Endothelial cell of umbilical vein (primary cell): Measurements from ENCODE around the gene RUNDC3A. TPM values are rescaled to one million over a fixed set of nuclear protein-coding genes. Genes with fewer than 3 reads are reported as not detected.

Experiments used
- BruUV-seq: library from RNA; stranded (reverse); fragments of 400-500 nt; replicated peaks from 2 replicates; lab custom pipeline; 2021; lab: Mats Ljungman, UMichigan
- CTCF ChIA-PET: fragments of 300-600, 350-600 bp; sonication (Branson Sonifier 250); formaldehyde crosslinking; loops from one replicate; lab custom pipeline; 2021; ENCODE audit warnings: antibody characterized with exemption, inconsistent platforms; lab: Charles Lee
- POLR2A ChIA-PET: fragments of 300-600, 350-600 bp; sonication (Branson Sonifier 250); formaldehyde crosslinking; loops from one replicate; lab custom pipeline; 2021; ENCODE audit warnings: antibody characterized with exemption, inconsistent platforms; lab: Charles Lee
- DNase-seq: peaks from one replicate; pipeline ENCODE4 v3.0.0-alpha.2; 2011; ENCODE audit warnings: low read depth, low spot score
- FAIRE-seq: peaks from 2 replicates; lab custom pipeline; 2011; peaks lifted over from hg19 to GRCh38; lab: Jason Lieb, UNC
- H2AFZ ChIP-seq: 2 replicates; pipeline ENCODE4 v1.6.0; 2012; ENCODE audit warnings: low read depth, low read length, control low read depth, inconsistent platforms
- H3K27ac ChIP-seq: 2 replicates; pipeline ENCODE4 v1.5.1; 2011; ENCODE audit warnings: low read depth, mild to moderate bottlenecking, control low read depth, low read length, moderate library complexity; ENCODE audit not compliant: insufficient read depth
- H3K27me3 ChIP-seq, 2 experiments: 2 replicates each; pipeline versions ENCODE4 v1.6.0 to v1.6.1; 2011; ENCODE audit warnings: low read length in 2 of 2, mixed read lengths in 1 of 2; ENCODE audit not compliant: control insufficient read depth in 2 of 2, insufficient read depth in 2 of 2
- H3K36me3 ChIP-seq, 2 experiments: 2 replicates in 1 of 2; 3 replicates in 1 of 2; pipeline ENCODE4 v1.5.1; 2011; ENCODE audit warnings: low read length in 2 of 2, mild to moderate bottlenecking in 1 of 2, moderate library complexity in 1 of 2; ENCODE audit not compliant: control insufficient read depth in 2 of 2, insufficient read depth in 2 of 2; ENCODE audit errors: extremely low read depth in 1 of 2
- H3K4me1 ChIP-seq: 3 replicates; pipeline ENCODE4 v1.5.1; 2011; ENCODE audit warnings: mild to moderate bottlenecking, low read length; ENCODE audit not compliant: control insufficient read depth, insufficient read depth; ENCODE audit errors: extremely low read depth
- H3K4me2 ChIP-seq: 2 replicates; pipeline ENCODE4 v1.6.1; 2011; ENCODE audit warnings: low read length, control low read depth, mixed read lengths; ENCODE audit not compliant: insufficient read depth
- H3K4me3 ChIP-seq, 3 experiments: fragments of 200-600 bp in 1 of 3; sonication (generic), shearing (Covaris generic) in 1 of 3; replicated peaks in 1 of 3; 2 replicates each; pipeline ENCODE4 v1.5.1; 2011 to 2016; ENCODE audit warnings: control low read depth in 3 of 3, low read length in 3 of 3, mild to moderate bottlenecking in 2 of 3, inconsistent platforms in 1 of 3, low read depth in 1 of 3, moderate library complexity in 1 of 3; ENCODE audit not compliant: insufficient read depth in 1 of 3
- H3K79me2 ChIP-seq: 2 replicates; pipeline ENCODE4 v1.6.0; 2012; ENCODE audit warnings: low read length, inconsistent platforms; ENCODE audit not compliant: control insufficient read depth, insufficient read depth
- H3K9ac ChIP-seq: replicated peaks from 2 replicates; pipeline ENCODE3; 2011; ENCODE audit warnings: low read length, control low read depth; ENCODE audit not compliant: insufficient read depth; ENCODE audit errors: extremely low read depth
- H3K9me1 ChIP-seq: replicated peaks from 3 replicates; pipeline ENCODE4 v1.6.0; 2011; ENCODE audit warnings: mild to moderate bottlenecking, low read length; ENCODE audit not compliant: control insufficient read depth, insufficient read depth; ENCODE audit errors: extremely low read depth
- H3K9me3 ChIP-seq: replicated peaks from 2 replicates; pipeline ENCODE4 v1.5.1; 2012; ENCODE audit warnings: low read length, inconsistent platforms; ENCODE audit not compliant: control insufficient read depth, insufficient read depth
- H4K20me1 ChIP-seq: replicated peaks from 2 replicates; pipeline ENCODE3; 2011; ENCODE audit warnings: mild to moderate bottlenecking, low read length; ENCODE audit not compliant: control insufficient read depth, insufficient read depth; ENCODE audit errors: extremely low read depth
- CTCF ChIP-seq, 2 donors: IDR thresholded peaks; 1 replicate in 1 of 2; 2 replicates in 1 of 2; pipeline ENCODE4 v1.5.1; 2011; ENCODE audit warnings: low read length in 2 of 2, mild to moderate bottlenecking in 2 of 2, moderate library complexity in 2 of 2, control low read depth in 1 of 2, inconsistent platforms in 1 of 2, low read depth in 1 of 2; ENCODE audit not compliant: insufficient read depth in 1 of 2; ENCODE audit errors: extremely low read depth in 1 of 2
- EZH2 ChIP-seq: IDR thresholded peaks from 2 replicates; pipeline ENCODE4 v1.6.1; 2012; ENCODE audit warnings: borderline replicate concordance, low read depth, mild to moderate bottlenecking, moderate library complexity, low read length, inconsistent platforms; ENCODE audit not compliant: severe bottlenecking
- FOS ChIP-seq: IDR thresholded peaks from 2 replicates; pipeline ENCODE4 v1.6.1; 2011; ENCODE audit warnings: mild to moderate bottlenecking, low read length, moderate library complexity, borderline replicate concordance; ENCODE audit not compliant: insufficient read depth
- GATA2 ChIP-seq: IDR thresholded peaks from 2 replicates; pipeline ENCODE4 v1.7.0; 2011; ENCODE audit warnings: low read depth, mild to moderate bottlenecking, moderate library complexity, mixed read lengths, low read length; ENCODE audit not compliant: insufficient read length, insufficient read depth
- JUN ChIP-seq: IDR thresholded peaks from 2 replicates; pipeline ENCODE4 v1.6.1; 2011; ENCODE audit warnings: borderline replicate concordance, low read depth; ENCODE audit not compliant: insufficient read length, insufficient read depth
- MAX ChIP-seq: IDR thresholded peaks from 2 replicates; pipeline ENCODE4 v1.6.1; 2011; ENCODE audit not compliant: insufficient read depth, insufficient read length
- MYC ChIP-seq: IDR thresholded peaks from one replicate; pipeline ENCODE4 v1.6.1; 2011; ENCODE audit warnings: mild to moderate bottlenecking, low read depth, low read length
- POLR2AphosphoS5 ChIP-seq: IDR thresholded peaks from 2 replicates; pipeline ENCODE4 v1.6.1; 2012; ENCODE audit warnings: low read depth, mild to moderate bottlenecking, control low read depth, low read length, moderate library complexity; ENCODE audit not compliant: insufficient read depth
- dilution Hi-C: fragments of 300-500 bp; cut with MboI; formaldehyde crosslinking; loops from one replicate; pipeline ENCODE4 v1.15.0; 2019; ENCODE audit warnings: low sequenced_read_pairs; ENCODE audit not compliant: extremely low pct_ligation_motif_present
- intact Hi-C: fragments of 100-400 bp; cut with micrococcal nuclease; formaldehyde crosslinking; loops from one replicate; pipeline ENCODE4 v1.10.0; 2022
- polyA plus RNA-seq, 4 experiments: library from polyadenylated mRNA; depleted of rRNA in 3 of 4; stranded (reverse) in 3 of 4; unstranded in 1 of 4; fragments of >200 nt; gene quantifications; 2 replicates each; pipeline versions ENCODE4 v1.2.1 to v1.2.3, GENCODE V29; 2011 to 2012; ENCODE audit warnings: missing spikeins in 1 of 4
- total RNA-seq: library from RNA; stranded (reverse); gene quantifications from 2 replicates; pipeline ENCODE4 v1.2.3, GENCODE V29; 2021

RUNDC3A gene
- total and polyA plus RNA-seq, 2 donors (not counting 3 experiments of a cell fraction or from before 2014, with no cell fraction given): 0.12 TPM; not detected in 1

GRCh38 chr17:44353672-44354331 is 45.4 kb downstream of the RUNDC3A start:
- Histone ChIP-seq H3K4me3 (no peak overlapping the region), H3K27me3 (no peaks in the 10 kb centered on the region), H3K27ac (no peak overlapping the region), H3K4me1 (no peaks in the 10 kb centered on the region), H3K36me3 (peaks cover 6 to 38% of the 10 kb centered on the region in 2 experiments), H3K79me2 (no peaks in the 10 kb centered on the region), H4K20me1 (no peaks in the 10 kb centered on the region), H3K9me1 (no peaks in the 10 kb centered on the region), H2AFZ (no peak overlapping the region), H3K9me3 (no peaks in the 10 kb centered on the region), H3K4me2 (no peak overlapping the region), H3K9ac (no peak overlapping the region)
- POLR2A ChIA-PET: no interaction called here
- DNase-seq: no peak
- BruUV-seq: no TSS peak
- FAIRE-seq: no peak
- intact Hi-C loops: no loop called here
- dilution Hi-C loops: no loop called here
- TF ChIP-seq POLR2AphosphoS5 (no peak), MAX (no peak), GATA2 (no peak), FOS (no peak), CTCF (IDR thresholded peaks at IDR 0.05; ENCODE audit: extremely low read depth in 1 of 2, insufficient read depth in 1 of 2, low read depth in 1 of 2, low read length in 2 of 2) (no peak), MYC (no peak), JUN (no peak), EZH2 (no peak)
- CTCF ChIA-PET: interaction anchor here (0.8 to 3.1 kb wide), 8 partner anchors 8 to 170 kb away, joined by 3 to 12 read pairs (median 4); partner anchors contain the start of genes FAM171A2 and GRN
